Measurements from ENCODE around the gene ELP4.

The ELP4 gene

GRCh38 chr11:31802609-31802989 is 293.0 kb downstream of the ELP4 start:
- no peak for DNase-seq

GRCh38 chr11:31802990-31803812 is 293.6 kb downstream of the ELP4 start:
- no peak for DNase-seq

- no peak for DNase-seq
Measured at GRCh38 chr11:31803813-31804311, 294.3 kb downstream of the ELP4 start.

DNA sequence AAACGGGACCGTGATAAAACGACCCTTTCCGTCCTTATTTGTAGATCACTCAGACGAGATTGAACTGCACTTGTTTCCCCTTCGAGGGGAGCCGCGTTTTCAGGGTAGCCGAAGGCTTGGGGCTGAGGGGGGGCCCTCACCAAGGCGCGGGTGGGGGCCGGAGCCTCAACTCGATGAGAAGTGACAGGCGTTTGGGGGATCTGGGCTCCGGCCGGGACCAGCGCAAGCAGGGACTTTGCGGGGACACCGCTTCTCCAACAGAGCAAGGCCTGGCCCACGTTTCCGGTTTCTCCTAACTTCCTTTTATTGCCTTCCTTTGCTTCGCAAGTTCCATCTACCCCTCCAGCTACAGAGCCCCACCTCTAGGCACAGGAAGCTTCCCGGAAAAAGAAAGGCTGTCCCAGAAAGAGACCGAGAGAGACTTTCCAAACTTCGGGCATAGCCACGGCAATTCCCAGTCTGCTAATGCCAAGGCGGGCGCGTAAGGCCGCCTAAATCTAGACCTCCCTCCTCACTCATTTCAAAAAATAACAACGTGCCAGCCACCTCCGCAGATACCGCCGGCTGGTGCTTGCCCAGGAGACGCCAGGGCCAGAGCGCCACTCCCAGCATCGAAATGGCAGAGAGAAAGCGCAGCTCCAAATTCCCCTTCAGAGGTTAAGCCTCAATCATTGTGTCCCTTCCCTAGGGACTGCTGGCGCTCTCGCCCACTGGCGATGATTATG is 294.9 kb downstream of the ELP4 start:
- DNase-seq = no peak

GRCh38 chr11:31805037-31805628 is 295.6 kb downstream of the ELP4 start:
- no peak for DNase-seq

DNA sequence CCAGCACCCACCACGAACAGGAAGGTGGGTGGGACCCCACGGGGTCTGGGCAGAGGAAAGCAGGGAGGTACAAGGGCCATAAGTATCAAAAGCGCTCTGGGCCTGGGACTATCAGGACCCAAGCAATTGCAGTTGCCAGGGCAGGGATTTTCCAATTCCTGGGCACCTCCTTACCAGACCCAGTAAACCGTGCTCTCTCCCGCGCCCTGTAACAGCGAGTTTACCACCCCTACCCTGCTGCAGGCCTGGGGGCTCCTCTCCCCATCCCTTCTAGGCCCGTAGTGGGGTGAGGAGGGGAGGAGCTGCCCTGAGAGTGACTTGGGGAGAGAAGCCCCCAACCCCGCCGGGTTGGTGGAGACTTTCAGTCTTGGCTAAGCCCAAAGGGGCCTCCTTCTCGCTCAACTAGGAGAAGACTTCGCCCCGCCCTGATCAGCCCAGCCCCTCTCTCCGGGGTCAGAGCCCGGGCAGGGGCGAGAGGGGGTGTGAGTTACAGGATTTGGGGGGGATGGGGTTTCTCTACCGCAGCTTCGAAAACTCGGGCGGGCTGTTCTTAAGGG is 296.1 kb downstream of the ELP4 start:
- no peak for DNase-seq

GRCh38 chr11:31806186-31806927 is 296.8 kb downstream of the ELP4 start:
- no peak for DNase-seq

GRCh38 chr11:31806928-31807798 is 297.6 kb downstream of the ELP4 start:
- no peak for DNase-seq

GRCh38 chr11:31807799-31808667 is 298.5 kb downstream of the ELP4 start:
- DNase-seq = no peak

DNA sequence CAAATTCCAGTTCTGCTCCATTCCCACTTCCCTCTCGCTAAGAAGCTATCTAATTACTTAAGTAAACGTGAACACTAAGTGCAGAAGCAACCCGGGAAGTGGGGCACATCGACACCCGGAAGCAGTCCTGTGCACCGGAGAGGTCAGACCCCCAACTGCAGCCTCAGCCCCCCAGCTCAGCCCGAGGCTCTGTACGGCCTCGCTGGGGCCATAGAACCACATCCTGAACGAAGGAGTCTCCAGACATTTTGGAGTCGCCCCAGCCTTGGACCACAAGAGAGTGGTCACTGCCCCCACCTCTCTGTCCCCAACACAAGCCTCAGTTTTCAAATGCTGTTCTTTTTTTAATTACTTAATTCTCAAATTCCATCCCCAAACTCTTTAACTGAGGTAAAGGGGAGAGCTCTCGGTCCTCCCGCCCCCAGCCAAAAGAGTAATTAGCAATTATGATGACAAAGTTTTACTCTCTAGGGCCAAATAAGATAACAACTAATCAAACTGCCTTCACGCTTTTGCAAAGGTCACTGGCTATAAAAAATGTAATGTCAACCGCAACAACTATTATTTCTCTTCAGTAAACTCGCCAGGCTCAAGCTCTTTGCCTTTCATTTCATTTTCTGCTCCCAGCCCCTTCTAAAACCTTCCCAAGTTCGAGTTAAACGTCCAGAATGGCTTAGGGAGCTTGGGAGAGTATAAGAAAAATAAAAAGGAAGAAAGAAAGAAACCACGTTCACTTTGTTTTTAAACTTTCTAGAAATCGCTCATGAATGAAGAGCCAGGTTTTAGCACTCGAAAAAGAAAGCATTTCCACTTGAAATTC is 299.4 kb downstream of the ELP4 start:
- DNase-seq = no peak

- no peak for DNase-seq
Measured at GRCh38 chr11:31809541-31809856, 299.9 kb downstream of the ELP4 start.

DNA sequence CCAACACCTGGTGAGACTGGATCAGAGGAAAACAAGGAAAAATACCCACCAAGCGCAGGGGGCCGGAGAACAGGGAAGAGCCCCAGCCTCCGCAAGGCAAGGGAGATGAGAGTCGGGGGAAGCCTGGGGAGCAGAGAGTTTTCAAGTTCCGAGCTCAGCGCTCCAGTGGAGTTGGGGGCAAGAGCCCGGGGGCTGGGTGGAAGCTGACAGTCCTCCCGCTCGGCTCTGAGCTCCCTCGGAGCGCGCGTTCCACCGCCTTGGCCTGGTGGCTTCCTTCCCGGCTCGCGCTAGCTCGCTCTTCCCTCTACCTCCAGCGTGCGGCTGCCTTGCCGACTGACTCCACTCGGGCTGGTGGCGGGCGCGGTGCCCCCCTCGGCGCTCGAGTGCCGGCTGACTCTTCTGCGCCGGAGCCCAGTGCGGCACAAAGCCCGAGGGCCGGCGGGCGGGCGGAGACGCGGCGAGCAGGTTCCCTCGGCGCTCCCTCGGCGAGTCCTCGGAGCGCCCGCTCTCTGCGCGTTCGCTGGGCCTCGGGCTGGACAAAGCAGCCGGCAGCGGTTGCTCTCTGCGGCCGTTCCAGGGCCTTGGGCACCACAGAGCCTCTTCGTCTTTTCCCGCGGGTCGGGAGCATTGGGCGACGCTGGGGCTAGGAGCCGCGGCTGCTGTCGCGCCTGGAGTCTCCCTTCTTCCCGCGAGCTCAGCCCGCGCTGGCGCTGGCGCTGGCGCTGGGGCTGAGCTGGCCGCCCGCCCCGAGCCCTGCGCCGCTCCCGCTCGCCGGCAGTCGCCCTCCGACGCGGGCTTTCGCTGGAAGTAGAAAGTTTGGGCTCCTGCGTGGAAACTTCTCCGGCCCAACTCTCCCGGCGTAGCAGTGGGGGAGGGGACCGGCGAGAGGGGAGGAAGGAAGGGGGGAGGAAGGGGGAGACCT is 300.6 kb downstream of the ELP4 start:
- DNase-seq = no peak

DNA sequence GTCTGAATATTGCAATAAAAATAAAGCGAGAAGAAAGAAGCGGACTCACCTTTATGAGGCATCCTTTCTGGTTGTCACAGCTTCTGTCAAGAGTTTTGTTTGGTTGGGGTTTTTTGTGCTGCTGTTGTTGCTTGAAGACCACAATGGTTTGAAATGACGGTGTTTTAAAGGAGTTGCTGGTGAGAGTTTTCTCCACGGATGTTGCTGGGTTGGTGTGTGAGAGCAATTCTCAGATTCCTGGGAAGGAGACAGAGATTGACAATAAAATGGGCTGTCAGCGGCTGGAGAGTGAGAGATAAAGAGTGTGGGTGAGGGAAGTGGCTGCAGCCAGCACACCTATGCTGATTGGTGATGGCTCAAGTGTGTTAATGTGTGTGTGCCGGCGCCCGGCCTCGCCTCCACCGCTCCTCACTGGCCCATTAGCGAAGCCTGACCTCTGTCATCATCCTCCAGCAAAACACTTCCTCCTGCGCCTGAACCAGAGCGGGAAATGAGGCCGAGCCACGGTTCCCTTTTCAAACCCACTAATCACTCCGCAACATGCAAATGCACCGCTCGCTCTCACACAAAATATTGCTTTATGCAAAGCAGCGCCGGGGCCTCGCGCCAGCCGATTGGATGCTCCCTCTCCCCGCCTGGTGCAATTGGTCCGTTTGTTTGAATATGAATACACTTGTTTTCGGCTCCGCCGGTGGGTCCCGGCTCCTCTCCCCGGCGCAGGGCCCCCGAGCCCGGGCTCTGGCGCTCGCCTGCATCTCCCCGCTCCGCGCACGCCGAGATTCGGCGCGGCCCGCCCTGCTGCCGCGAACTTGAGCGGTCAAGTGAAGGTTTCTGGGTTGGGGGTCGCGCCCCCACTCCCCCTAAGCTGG is 301.4 kb downstream of the ELP4 start, which contains the start of gene PAX6:
PAX6 (minus strand) TSS at position 544 of the 869 bp plus-strand sequence. CDS start 4,911 bp downstream, outside the sequence.
- DNase-seq = no peak

DNA sequence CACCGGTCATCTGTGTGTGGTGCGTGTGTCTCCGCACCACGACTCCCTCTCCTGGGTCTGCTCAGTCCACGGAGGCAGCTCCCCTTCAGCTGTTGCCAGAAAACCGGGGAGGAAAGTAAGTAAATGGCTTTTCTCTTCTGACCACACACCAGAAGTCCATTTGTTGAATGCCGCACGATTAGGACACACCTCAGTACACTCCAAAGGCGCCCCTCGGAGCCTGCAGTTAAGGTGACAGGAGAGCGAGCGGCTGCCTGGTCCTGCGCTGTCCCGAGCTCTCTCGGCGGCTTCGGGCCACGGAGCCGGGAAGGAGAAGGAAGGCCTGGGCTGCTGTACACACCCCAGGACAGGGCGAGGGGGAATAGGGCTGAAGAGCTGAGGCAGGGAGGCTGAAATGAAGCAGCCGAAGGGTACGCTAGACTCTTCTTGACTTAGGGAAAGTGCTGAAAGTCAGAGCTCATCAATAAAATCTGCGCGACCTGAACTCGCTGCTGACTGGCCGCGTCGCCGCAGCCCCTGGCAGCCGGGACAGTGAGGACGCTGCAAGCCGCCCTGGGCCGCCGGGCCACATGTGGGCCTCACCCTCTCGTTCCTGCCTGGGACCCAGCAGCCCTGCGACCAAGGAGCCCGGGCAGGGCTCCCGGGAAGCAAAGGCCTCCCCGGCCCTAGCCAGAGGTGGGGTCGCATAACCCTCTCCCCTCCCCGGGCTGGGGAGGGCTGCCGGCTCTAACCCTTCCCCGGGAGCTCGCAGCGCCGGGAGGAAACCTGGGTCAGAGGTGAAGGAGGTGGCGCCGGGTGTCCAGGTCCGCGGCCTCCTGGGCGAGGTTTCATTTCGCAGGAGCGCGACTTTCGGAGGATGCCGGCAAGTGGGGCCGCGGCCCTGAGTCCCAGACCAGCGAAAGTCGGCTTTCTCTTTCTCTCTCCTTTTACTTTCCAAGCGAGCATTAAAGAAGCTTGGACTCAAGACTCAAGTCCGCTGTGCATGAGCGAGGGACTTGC is 303.1 kb downstream of the ELP4 start:
- no peak for DNase-seq

DNA sequence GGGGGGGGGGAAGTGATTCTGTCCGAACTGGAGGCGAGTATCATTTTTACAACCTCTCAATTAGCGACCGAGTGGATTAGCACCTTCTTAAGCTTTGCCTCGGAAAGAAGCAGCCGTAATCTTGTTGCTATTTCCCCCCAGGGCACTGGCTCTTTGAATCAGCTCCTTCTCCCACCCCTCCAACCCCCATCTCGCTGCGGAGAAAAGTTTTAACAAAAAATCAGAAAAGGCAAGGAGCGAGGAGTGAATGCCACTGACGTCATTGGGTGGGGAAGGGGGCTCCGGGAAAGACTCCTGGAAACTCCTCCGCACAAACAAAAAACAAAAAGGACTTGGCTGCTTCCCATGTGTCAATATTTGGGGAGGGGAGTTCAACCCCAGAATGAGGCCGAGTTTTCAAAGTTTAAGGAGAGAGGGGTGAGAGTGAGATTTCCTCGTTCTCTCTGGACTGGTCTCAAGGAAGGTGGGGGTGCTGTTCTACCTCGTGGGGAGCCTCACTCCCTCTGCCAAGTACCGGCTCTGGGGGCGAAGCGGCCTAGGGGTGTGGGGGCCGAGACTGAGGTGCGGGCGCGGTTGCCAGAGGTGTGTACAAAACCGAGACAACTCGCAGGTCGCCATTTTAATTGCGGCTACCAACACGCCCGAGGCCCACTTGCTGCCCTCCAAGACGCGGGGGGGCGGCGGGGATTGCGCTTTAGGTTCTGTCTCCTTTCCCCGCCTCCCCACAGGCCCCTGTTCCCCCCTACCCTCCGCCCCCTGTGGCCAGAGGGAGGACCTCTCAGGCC is 304.0 kb downstream of the ELP4 start:
- DNase-seq = no peak

Data from NCI-H510A treated with DMSO at 0.1 percent for 48 hours (cell line).